GM12865 (cell line): ENCODE results near the gene DCDC2C.

Source experiments
- DNase-seq: peaks from one replicate; pipeline ENCODE4 v3.0.0; 2010; ENCODE audit warnings: low read depth
- H3K4me3 ChIP-seq: 2 replicates; pipeline ENCODE4 v1.5.1; 2011; ENCODE audit warnings: mild to moderate bottlenecking, low read depth, low read length, control low read depth
- TF ChIP-seq, protein P1 (sequence below): IDR thresholded peaks from 2 replicates; pipeline ENCODE4 v1.5.1; 2011; ENCODE audit warnings: low read length, control low read depth, low read depth, inconsistent platforms; ENCODE audit not compliant: insufficient read depth; ENCODE audit errors: missing control alignments

DCDC2C gene

DNA sequence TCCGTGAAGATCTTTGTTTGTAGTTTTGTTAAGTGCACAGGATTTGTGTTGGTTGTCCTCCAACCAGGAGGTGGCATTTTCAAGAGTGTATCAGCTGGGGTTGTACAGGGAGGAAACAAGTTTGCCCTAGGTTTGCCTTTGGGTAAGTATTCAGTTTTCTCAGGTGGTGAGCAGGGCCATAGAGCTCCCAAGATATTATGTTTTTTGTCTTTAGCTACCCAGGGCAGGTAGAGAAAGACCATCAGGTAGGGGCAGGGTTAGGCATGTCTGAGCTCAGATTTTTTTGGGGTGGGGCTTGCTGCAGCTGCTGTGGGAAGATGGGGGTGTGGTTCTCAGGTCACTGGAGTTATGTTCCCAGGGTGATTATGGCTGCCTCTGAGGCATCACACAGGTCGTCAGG is 191.6 kb downstream of the DCDC2C start:
- DNase-seq = no peak
- H3K4me3 ChIP-seq = no peak overlapping the region
- TF ChIP-seq, protein P1, sequence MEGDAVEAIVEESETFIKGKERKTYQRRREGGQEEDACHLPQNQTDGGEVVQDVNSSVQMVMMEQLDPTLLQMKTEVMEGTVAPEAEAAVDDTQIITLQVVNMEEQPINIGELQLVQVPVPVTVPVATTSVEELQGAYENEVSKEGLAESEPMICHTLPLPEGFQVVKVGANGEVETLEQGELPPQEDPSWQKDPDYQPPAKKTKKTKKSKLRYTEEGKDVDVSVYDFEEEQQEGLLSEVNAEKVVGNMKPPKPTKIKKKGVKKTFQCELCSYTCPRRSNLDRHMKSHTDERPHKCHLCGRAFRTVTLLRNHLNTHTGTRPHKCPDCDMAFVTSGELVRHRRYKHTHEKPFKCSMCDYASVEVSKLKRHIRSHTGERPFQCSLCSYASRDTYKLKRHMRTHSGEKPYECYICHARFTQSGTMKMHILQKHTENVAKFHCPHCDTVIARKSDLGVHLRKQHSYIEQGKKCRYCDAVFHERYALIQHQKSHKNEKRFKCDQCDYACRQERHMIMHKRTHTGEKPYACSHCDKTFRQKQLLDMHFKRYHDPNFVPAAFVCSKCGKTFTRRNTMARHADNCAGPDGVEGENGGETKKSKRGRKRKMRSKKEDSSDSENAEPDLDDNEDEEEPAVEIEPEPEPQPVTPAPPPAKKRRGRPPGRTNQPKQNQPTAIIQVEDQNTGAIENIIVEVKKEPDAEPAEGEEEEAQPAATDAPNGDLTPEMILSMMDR = no peak
